HG02870 (cell line): Measurements from ENCODE around the gene TMEM54.

ENCODE experiments used
- ATAC-seq: cut with Tn5 transposase; IDR thresholded peaks from one replicate; pipeline ENCODE4 v1.9.1; 2021; ENCODE audit warnings: mild to moderate bottlenecking, moderate library complexity; ENCODE audit not compliant: unreplicated experiment

The TMEM54 gene

GRCh38 chr1:32865639-32866405 lies 35.4 kb downstream of the TMEM54 start:
- no peak for ATAC-seq

GRCh38 chr1:32864375-32865019 lies 36.7 kb downstream of the TMEM54 start:
- ATAC-seq, result no peak

- no peak for ATAC-seq
These were observed 37.3 kb downstream of the TMEM54 start for GRCh38 chr1:32863881-32864245.

- ATAC-seq, result no peak
These were observed 37.8 kb downstream of the TMEM54 start for GRCh38 chr1:32863218-32863880.

GRCh38 chr1:32861904-32862695 lies 39.1 kb downstream of the TMEM54 start:
- no peak for ATAC-seq

- no peak for ATAC-seq
These were observed 40.6 kb downstream of the TMEM54 start for GRCh38 chr1:32860566-32860965.

GRCh38 chr1:32859915-32860314 lies 41.3 kb downstream of the TMEM54 start:
- no peak for ATAC-seq

- no peak for ATAC-seq
These were observed 42.4 kb downstream of the TMEM54 start for GRCh38 chr1:32858791-32859190.

GRCh38 chr1:32858136-32858535 lies 43.1 kb downstream of the TMEM54 start:
- no peak for ATAC-seq

- no peak for ATAC-seq
These were observed 45.1 kb downstream of the TMEM54 start for GRCh38 chr1:32855861-32856617.

GRCh38 chr1:32848354-32849063 lies 52.7 kb downstream of the TMEM54 start:
- no peak for ATAC-seq
